SK-N-SH treated with all-trans-retinoic acid at 6 μM for 48 hours (cell line): Measurements from ENCODE around the gene PARP9.

ENCODE experiments used
- ATAC-seq: fragments of 200-7000 bp; cut with Tn5 transposase; 3 replicates; pipeline ENCODE4 v1.9.1; 2020; ENCODE audit warnings: mild to moderate bottlenecking, moderate library complexity
- ARNTL ChIP-seq: fragments of 450-650 bp; formaldehyde crosslinking; IDR thresholded peaks from 2 replicates; pipeline ENCODE4 v1.5.0; 2020; ENCODE audit warnings: low read depth, mild to moderate bottlenecking, moderate library complexity, borderline replicate concordance
- BACH2 ChIP-seq: fragments of 250-450 bp; sonication (Bioruptor Pico); IDR thresholded peaks from 2 replicates; pipeline ENCODE4 v1.9.0; 2021; ENCODE audit warnings: mild to moderate bottlenecking, borderline replicate concordance
- CSDC2 ChIP-seq: fragments of 250-450 bp; sonication (Bioruptor Pico); IDR thresholded peaks from 2 replicates; pipeline ENCODE4 v1.5.0; 2020; ENCODE audit warnings: mild to moderate bottlenecking, moderate library complexity
- ESRRG ChIP-seq: fragments of 250-450 bp; sonication (Bioruptor Pico); IDR thresholded peaks from 2 replicates; pipeline ENCODE4 v1.6.1; 2021; ENCODE audit warnings: mild to moderate bottlenecking
- GLIS3 ChIP-seq: fragments of 250-450 bp; sonication (Bioruptor Pico); IDR thresholded peaks from 2 replicates; pipeline ENCODE4 v1.5.0; 2020; ENCODE audit warnings: mild to moderate bottlenecking, moderate library complexity
- ISL1 ChIP-seq: fragments of 250-450 bp; sonication (Bioruptor Pico); IDR thresholded peaks from 2 replicates; pipeline ENCODE4 v2.1.2; 2022; ENCODE audit warnings: mild to moderate bottlenecking, moderate library complexity
- OSR1 ChIP-seq: fragments of 250-450 bp; sonication (Bioruptor Pico); IDR thresholded peaks from 2 replicates; pipeline ENCODE4 v1.8.0; 2022; ENCODE audit warnings: moderate library complexity, mild to moderate bottlenecking, inconsistent platforms
- PPARA ChIP-seq: fragments of 250-450 bp; sonication (Bioruptor Pico); IDR thresholded peaks from 2 replicates; pipeline ENCODE4 v1.5.0; 2020; ENCODE audit warnings: mild to moderate bottlenecking, borderline replicate concordance
- RARB ChIP-seq: fragments of 250-450 bp; sonication (Bioruptor Pico); IDR thresholded peaks from 2 replicates; pipeline ENCODE4 v1.8.0; 2021; ENCODE audit warnings: mild to moderate bottlenecking, moderate library complexity
- SNAI2 ChIP-seq: fragments of 250-450 bp; sonication (Bioruptor Pico); IDR thresholded peaks from 2 replicates; pipeline ENCODE4 v1.5.0; 2020; ENCODE audit warnings: mild to moderate bottlenecking, moderate library complexity
- TCF4 ChIP-seq: fragments of 250-450 bp; sonication (Bioruptor Pico); IDR thresholded peaks from 2 replicates; pipeline ENCODE4 v1.8.0; 2021; ENCODE audit warnings: mild to moderate bottlenecking, moderate library complexity, borderline replicate concordance
- TOX ChIP-seq: fragments of 250-450 bp; sonication (Bioruptor Pico); IDR thresholded peaks from 2 replicates; pipeline ENCODE4 v1.8.0; 2021; ENCODE audit warnings: mild to moderate bottlenecking, moderate library complexity, borderline replicate concordance
- ZC3H10 ChIP-seq: fragments of 250-450 bp; sonication (Bioruptor Pico); IDR thresholded peaks from 2 replicates; pipeline ENCODE4 v1.5.1; 2021; ENCODE audit warnings: mild to moderate bottlenecking, moderate library complexity
- ZFP3 ChIP-seq: fragments of 250-450 bp; sonication (Bioruptor Pico); IDR thresholded peaks from 2 replicates; pipeline ENCODE4 v1.5.0; 2020; ENCODE audit warnings: mild to moderate bottlenecking, moderate library complexity
- ZFP30 ChIP-seq: fragments of 450-650 bp; formaldehyde crosslinking; IDR thresholded peaks from 2 replicates; pipeline ENCODE4 v1.5.0; 2022; ENCODE audit warnings: mild to moderate bottlenecking, moderate library complexity
- ZNF565 ChIP-seq: fragments of 450-650 bp; formaldehyde crosslinking; conservative IDR thresholded peaks from 2 replicates; pipeline ENCODE4 v1.5.0; 2020; ENCODE audit warnings: low read depth, mild to moderate bottlenecking, moderate library complexity
- ZNF70 ChIP-seq: fragments of 450-650 bp; formaldehyde crosslinking; IDR thresholded peaks from 2 replicates; pipeline ENCODE4 v1.5.0; 2020; ENCODE audit warnings: mild to moderate bottlenecking, moderate library complexity
- ZNF8 ChIP-seq: fragments of 450-650 bp; formaldehyde crosslinking; IDR thresholded peaks from 2 replicates; pipeline ENCODE4 v1.5.0; 2020; ENCODE audit warnings: mild to moderate bottlenecking, moderate library complexity
- TF ChIP-seq, protein P1 (sequence below): fragments of 250-450 bp; sonication (Bioruptor Pico); IDR thresholded peaks from 2 replicates; pipeline ENCODE4 v1.5.1; 2021; ENCODE audit warnings: mild to moderate bottlenecking, moderate library complexity
- TF ChIP-seq, protein P2 (sequence below): fragments of 250-450 bp; sonication (Bioruptor Pico); IDR thresholded peaks from 2 replicates; pipeline ENCODE4 v1.8.0; 2020; ENCODE audit warnings: mild to moderate bottlenecking, moderate library complexity, borderline replicate concordance
- TF ChIP-seq, protein P3 (sequence below): fragments of 250-450 bp; sonication (Bioruptor Pico); IDR thresholded peaks from 2 replicates; pipeline ENCODE4 v1.5.0; 2020; ENCODE audit warnings: mild to moderate bottlenecking, moderate library complexity
- TF ChIP-seq, protein P4 (sequence below): fragments of 250-450 bp; sonication (Bioruptor Pico); IDR thresholded peaks from 2 replicates; pipeline ENCODE4 v1.5.1; 2020; ENCODE audit warnings: low read depth, mild to moderate bottlenecking, moderate library complexity

The PARP9 gene

DNA sequence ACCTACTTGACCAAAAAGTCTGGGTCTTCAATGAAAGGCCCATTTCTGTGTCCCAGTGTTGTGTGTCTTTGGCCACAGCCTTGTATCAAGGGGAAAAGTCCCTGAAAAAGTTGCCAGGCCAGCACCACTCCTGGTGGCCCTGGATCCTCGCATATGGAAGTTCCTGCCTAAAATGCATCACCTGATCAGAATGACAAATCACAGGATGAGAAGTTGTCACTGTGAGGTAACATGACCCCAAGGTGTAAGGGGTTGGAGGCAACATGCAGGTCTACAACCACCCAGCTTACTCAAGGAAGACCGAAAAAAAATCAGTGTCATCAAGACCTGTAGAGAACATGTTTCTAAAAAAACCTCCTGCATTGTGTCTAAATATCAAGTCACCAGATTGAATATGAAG is 39.0 kb upstream of the PARP9 start (continued):
- TF ChIP-seq ARNTL (CRISPR knock-in tag): no peak
- no peak for TF ChIP-seq ZFP30 (CRISPR knock-in tag)
- no peak for TF ChIP-seq BACH2
- no peak for TF ChIP-seq ISL1 (CRISPR knock-in tag)
- TF ChIP-seq, protein P1, sequence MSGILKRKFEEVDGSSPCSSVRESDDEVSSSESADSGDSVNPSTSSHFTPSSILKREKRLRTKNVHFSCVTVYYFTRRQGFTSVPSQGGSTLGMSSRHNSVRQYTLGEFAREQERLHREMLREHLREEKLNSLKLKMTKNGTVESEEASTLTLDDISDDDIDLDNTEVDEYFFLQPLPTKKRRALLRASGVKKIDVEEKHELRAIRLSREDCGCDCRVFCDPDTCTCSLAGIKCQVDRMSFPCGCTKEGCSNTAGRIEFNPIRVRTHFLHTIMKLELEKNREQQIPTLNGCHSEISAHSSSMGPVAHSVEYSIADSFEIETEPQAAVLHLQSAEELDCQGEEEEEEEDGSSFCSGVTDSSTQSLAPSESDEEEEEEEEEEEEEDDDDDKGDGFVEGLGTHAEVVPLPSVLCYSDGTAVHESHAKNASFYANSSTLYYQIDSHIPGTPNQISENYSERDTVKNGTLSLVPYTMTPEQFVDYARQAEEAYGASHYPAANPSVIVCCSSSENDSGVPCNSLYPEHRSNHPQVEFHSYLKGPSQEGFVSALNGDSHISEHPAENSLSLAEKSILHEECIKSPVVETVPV (CRISPR knock-in tag): no peak
- TF ChIP-seq ZNF8 (CRISPR knock-in tag): no peak
- TF ChIP-seq PPARA (CRISPR knock-in tag): no peak
- no peak for TF ChIP-seq SNAI2 (CRISPR knock-in tag)
- TF ChIP-seq GLIS3: no peak
- TF ChIP-seq OSR1 (CRISPR knock-in tag): no peak

DNA sequence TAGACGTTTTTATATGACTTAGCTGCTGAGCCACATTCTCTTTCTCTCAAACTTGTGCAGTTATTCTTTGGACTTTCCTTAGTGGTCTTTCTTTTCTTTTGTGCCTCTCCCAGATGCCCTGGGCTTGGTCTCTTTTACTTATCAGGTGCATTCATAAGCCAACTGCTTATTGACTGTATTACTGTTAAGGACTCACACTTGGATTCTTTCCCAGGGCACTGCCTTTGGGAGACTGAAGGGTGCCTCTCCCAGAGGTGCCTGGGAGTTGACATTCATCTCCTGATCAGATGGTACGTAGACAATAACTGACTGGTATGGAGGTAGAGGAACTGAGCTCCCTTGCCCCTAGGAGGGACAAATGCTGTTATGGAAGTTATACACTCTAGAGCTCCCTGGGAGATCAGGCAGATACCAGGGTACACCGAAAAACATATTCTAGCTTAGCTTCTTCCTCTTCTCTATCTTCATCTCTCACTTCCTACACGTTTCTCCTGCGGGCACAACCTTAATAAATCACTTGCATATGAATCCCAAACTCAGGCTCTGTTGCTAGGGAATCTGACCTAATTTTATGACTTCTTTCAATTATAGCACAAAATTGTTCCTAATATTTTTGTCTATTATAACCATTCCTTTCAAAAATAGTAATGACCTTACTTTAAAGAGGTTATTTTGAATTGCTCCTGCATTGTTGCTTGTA is 38.1 kb upstream of the PARP9 start:
- no peak for TF ChIP-seq TCF4 (CRISPR knock-in tag)
- TF ChIP-seq ZNF8 (CRISPR knock-in tag): no peak
- TF ChIP-seq OSR1 (CRISPR knock-in tag): no peak
- no peak for TF ChIP-seq SNAI2 (CRISPR knock-in tag)
- TF ChIP-seq CSDC2 (CRISPR knock-in tag): no peak
- TF ChIP-seq, protein P2, sequence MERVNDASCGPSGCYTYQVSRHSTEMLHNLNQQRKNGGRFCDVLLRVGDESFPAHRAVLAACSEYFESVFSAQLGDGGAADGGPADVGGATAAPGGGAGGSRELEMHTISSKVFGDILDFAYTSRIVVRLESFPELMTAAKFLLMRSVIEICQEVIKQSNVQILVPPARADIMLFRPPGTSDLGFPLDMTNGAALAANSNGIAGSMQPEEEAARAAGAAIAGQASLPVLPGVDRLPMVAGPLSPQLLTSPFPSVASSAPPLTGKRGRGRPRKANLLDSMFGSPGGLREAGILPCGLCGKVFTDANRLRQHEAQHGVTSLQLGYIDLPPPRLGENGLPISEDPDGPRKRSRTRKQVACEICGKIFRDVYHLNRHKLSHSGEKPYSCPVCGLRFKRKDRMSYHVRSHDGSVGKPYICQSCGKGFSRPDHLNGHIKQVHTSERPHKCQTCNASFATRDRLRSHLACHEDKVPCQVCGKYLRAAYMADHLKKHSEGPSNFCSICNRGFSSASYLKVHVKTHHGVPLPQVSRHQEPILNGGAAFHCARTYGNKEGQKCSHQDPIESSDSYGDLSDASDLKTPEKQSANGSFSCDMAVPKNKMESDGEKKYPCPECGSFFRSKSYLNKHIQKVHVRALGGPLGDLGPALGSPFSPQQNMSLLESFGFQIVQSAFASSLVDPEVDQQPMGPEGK: no peak
- TF ChIP-seq, protein P3, sequence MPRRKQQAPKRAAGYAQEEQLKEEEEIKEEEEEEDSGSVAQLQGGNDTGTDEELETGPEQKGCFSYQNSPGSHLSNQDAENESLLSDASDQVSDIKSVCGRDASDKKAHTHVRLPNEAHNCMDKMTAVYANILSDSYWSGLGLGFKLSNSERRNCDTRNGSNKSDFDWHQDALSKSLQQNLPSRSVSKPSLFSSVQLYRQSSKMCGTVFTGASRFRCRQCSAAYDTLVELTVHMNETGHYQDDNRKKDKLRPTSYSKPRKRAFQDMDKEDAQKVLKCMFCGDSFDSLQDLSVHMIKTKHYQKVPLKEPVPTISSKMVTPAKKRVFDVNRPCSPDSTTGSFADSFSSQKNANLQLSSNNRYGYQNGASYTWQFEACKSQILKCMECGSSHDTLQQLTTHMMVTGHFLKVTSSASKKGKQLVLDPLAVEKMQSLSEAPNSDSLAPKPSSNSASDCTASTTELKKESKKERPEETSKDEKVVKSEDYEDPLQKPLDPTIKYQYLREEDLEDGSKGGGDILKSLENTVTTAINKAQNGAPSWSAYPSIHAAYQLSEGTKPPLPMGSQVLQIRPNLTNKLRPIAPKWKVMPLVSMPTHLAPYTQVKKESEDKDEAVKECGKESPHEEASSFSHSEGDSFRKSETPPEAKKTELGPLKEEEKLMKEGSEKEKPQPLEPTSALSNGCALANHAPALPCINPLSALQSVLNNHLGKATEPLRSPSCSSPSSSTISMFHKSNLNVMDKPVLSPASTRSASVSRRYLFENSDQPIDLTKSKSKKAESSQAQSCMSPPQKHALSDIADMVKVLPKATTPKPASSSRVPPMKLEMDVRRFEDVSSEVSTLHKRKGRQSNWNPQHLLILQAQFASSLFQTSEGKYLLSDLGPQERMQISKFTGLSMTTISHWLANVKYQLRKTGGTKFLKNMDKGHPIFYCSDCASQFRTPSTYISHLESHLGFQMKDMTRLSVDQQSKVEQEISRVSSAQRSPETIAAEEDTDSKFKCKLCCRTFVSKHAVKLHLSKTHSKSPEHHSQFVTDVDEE (CRISPR knock-in tag): no peak
- TF ChIP-seq ZFP30 (CRISPR knock-in tag): no peak
- TF ChIP-seq, protein P1 (CRISPR knock-in tag): no peak
- TF ChIP-seq ZFP3: no peak
- TF ChIP-seq ARNTL (CRISPR knock-in tag): no peak
- no peak for TF ChIP-seq ESRRG (CRISPR knock-in tag)
- no peak for TF ChIP-seq ZC3H10
- TF ChIP-seq, protein P4, sequence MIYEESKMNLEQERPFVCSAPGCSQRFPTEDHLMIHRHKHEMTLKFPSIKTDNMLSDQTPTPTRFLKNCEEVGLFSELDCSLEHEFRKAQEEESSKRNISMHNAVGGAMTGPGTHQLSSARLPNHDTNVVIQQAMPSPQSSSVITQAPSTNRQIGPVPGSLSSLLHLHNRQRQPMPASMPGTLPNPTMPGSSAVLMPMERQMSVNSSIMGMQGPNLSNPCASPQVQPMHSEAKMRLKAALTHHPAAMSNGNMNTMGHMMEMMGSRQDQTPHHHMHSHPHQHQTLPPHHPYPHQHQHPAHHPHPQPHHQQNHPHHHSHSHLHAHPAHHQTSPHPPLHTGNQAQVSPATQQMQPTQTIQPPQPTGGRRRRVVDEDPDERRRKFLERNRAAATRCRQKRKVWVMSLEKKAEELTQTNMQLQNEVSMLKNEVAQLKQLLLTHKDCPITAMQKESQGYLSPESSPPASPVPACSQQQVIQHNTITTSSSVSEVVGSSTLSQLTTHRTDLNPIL: no peak
- no peak for TF ChIP-seq TOX (CRISPR knock-in tag)
- TF ChIP-seq ZNF565: no peak
- no peak for TF ChIP-seq ZNF70 (CRISPR knock-in tag)
- TF ChIP-seq RARB (CRISPR knock-in tag): no peak
- TF ChIP-seq PPARA (CRISPR knock-in tag): no peak
- TF ChIP-seq BACH2: no peak
- ATAC-seq: no peak

DNA sequence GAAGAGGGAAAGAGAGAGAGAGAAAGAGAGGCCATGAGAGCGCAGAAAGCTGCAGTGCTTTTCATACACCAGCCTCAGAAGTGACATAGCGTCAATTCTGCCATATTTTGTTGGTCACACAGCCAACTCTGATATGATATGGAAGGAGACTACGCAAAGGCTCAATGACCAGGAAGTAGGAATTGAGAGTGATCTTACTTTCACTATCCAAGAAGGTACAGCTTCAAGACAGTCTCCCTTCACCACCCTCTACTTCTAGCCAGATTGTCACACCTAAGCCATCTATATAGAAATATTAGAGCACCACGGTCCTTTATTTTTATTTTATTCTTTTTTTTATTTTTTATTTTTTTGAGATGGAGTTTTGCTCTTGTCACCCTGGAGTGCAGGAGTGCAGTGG is 34.5 kb upstream of the PARP9 start:
- TF ChIP-seq ZNF565 (no peak), ZFP30 (CRISPR knock-in tag) (no peak)
- ATAC-seq: no peak
